SU-DHL-6 (cell line): ENCODE data around the gene KLF1.

Source experiments
- H2AFZ ChIP-seq: fragments of 200-600 bp; sonication (generic); 2 replicates; pipeline ENCODE4 v1.6.1; 2014; ENCODE audit warnings: low read depth, mild to moderate bottlenecking, moderate library complexity, mixed read lengths, antibody characterized with exemption, low read length; ENCODE audit not compliant: severe bottlenecking
- H3F3A ChIP-seq: fragments of 200-600 bp; shearing (Covaris generic); 2 replicates; pipeline ENCODE4 v1.6.0; 2016; ENCODE audit warnings: antibody characterized with exemption, mild to moderate bottlenecking; ENCODE audit not compliant: insufficient read depth
- H3K27ac ChIP-seq: fragments of 200-600 bp; sonication (generic); 2 replicates; pipeline ENCODE4 v1.5.1; 2016; ENCODE audit warnings: low read depth, mild to moderate bottlenecking, low read length, moderate library complexity, mixed read lengths
- H3K27me3 ChIP-seq: fragments of 200-600 bp; sonication (generic), shearing (Covaris generic); 2 replicates; pipeline ENCODE4 v1.6.0; 2014; ENCODE audit warnings: mild to moderate bottlenecking, low read length
- H3K36me3 ChIP-seq: fragments of 200-600 bp; sonication (generic); 2 replicates; pipeline ENCODE4 v1.6.1; 2014; ENCODE audit warnings: mild to moderate bottlenecking, low read length, mixed read lengths
- H3K4me2 ChIP-seq: fragments of 300-600, 200-600 bp; shearing (Covaris generic), sonication (generic); 2 replicates; pipeline ENCODE4 v1.6.0; 2014; ENCODE audit warnings: low read length, low read depth, mild to moderate bottlenecking; ENCODE audit not compliant: poor library complexity, severe bottlenecking
- H3K4me3 ChIP-seq: fragments of 200-600 bp; sonication (generic); 2 replicates; pipeline ENCODE4 v1.5.1; 2014; ENCODE audit warnings: antibody characterized with exemption, low read length, mild to moderate bottlenecking, mixed read lengths; ENCODE audit not compliant: insufficient read depth, poor library complexity, severe bottlenecking
- H3K79me2 ChIP-seq: fragments of 200-600 bp; sonication (generic); 2 replicates; pipeline ENCODE4 v1.6.1; 2014; ENCODE audit warnings: mild to moderate bottlenecking, low read length, moderate library complexity; ENCODE audit not compliant: insufficient read depth
- H3K9ac ChIP-seq: fragments of 200-600 bp; sonication (generic); 2 replicates; pipeline ENCODE4 v1.7.0; 2014; ENCODE audit warnings: mild to moderate bottlenecking, low read length
- H3K9me2 ChIP-seq: fragments of 200-600 bp; sonication (generic); replicated peaks from 2 replicates; pipeline ENCODE4 v1.6.1; 2014; ENCODE audit warnings: low read length; ENCODE audit not compliant: insufficient read depth
- H3K9me3 ChIP-seq: fragments of 200-600 bp; sonication (generic); 2 replicates; pipeline ENCODE4 v1.6.1; 2014; ENCODE audit warnings: low read length, mixed read lengths; ENCODE audit not compliant: insufficient read depth
- H4K20me1 ChIP-seq: fragments of 200-600 bp; sonication (generic); 2 replicates; pipeline ENCODE4 v1.6.1; 2014; ENCODE audit warnings: low read depth, mild to moderate bottlenecking, antibody characterized with exemption, low read length, moderate library complexity, mixed read lengths
- CTCF ChIP-seq: fragments of 200-600 bp; sonication (generic); IDR thresholded peaks from one replicate; pipeline ENCODE4 v1.5.1; 2017; ENCODE audit warnings: antibody characterized with exemption, mild to moderate bottlenecking, low read length, moderate library complexity; ENCODE audit not compliant: insufficient read depth, poor library complexity, severe bottlenecking
- EZH2phosphoT487 ChIP-seq: fragments of 200-600 bp; sonication (generic), shearing (Covaris generic); conservative IDR thresholded peaks from 2 replicates; pipeline ENCODE4 v1.6.1; 2018; ENCODE audit warnings: mild to moderate bottlenecking, antibody characterized with exemption, low read length, moderate library complexity, mixed read lengths

Gene KLF1

GRCh38 chr19:12837225-12837624 is 49.8 kb downstream of the KLF1 start:
- peaks cover 25% of the 10 kb centered on the region for H3F3A ChIP-seq
- no peak overlapping the region for H3K9ac ChIP-seq
- no peak overlapping the region for H2AFZ ChIP-seq
- H3K79me2 ChIP-seq = 0 out of 2 replicates have a peak, but pooled peaks cover 4% of the 10 kb centered on the region
- H3K9me3 ChIP-seq = no peaks in the 10 kb centered on the region
- no peaks in the 10 kb centered on the region for H3K36me3 ChIP-seq
- H3K4me2 ChIP-seq = no peak overlapping the region
- H3K27ac ChIP-seq = no peak overlapping the region
- no peaks in the 10 kb centered on the region for H3K27me3 ChIP-seq
- H3K9me2 ChIP-seq = no peaks in the 10 kb centered on the region
- no peak for TF ChIP-seq EZH2phosphoT487
- no peak for TF ChIP-seq CTCF
- H4K20me1 ChIP-seq = no peaks in the 10 kb centered on the region
- no peak overlapping the region for H3K4me3 ChIP-seq

- no peak overlapping the region for H2AFZ ChIP-seq
- H4K20me1 ChIP-seq = no peaks in the 10 kb centered on the region
- no peak overlapping the region for H3K9ac ChIP-seq
- H3K4me3 ChIP-seq = no peak overlapping the region
- no peak overlapping the region for H3K27ac ChIP-seq
- no peaks in the 10 kb centered on the region for H3K27me3 ChIP-seq
- H3K79me2 ChIP-seq = 0 out of 2 replicates have a peak, but pooled peaks cover 4% of the 10 kb centered on the region
- peaks cover 25% of the 10 kb centered on the region for H3F3A ChIP-seq
- TF ChIP-seq EZH2phosphoT487 (no peak), CTCF (no peak)
- no peaks in the 10 kb centered on the region for H3K9me2 ChIP-seq
- H3K36me3 ChIP-seq = no peaks in the 10 kb centered on the region
- H3K9me3 ChIP-seq = no peaks in the 10 kb centered on the region
- peak overlapping the region; percentile 36 for H3K4me2 ChIP-seq
Measured at GRCh38 chr19:12836529-12836863, 50.5 kb downstream of the KLF1 start.

GRCh38 chr19:12834976-12835757 is 51.8 kb downstream of the KLF1 start:
- TF ChIP-seq CTCF (no peak), EZH2phosphoT487 (no peak)
- Histone ChIP-seq H3K27me3 (no peaks in the 10 kb centered on the region), H3K9me2 (no peaks in the 10 kb centered on the region), H4K20me1 (no peaks in the 10 kb centered on the region), H3K9ac (peak overlapping the region; percentile 71; the same call in 1 of the 2 replicates), H3F3A (peaks cover 25% of the 10 kb centered on the region), H3K27ac (no peak overlapping the region), H3K4me3 (no peak overlapping the region), H3K79me2 (0 out of 2 replicates have a peak, but pooled peaks cover 3% of the 10 kb centered on the region), H3K9me3 (no peaks in the 10 kb centered on the region), H2AFZ (no peak overlapping the region), H3K4me2 (peak overlapping the region; percentile 60), H3K36me3 (no peaks in the 10 kb centered on the region)
